ENCODE measurements around the gene NDUFAF3.
A peak's percentile ranks its signal among the peaks of the same experiment; 100 is the strongest.

The NDUFAF3 gene

GRCh38 chr3:49021813-49022687 is at the start of gene NDUFAF3:
Gene NDUFAF3, plus strand, starts transcription at chr3:49022121. Its CDS starts 24 bp downstream, at chr3:49022145.
- peak; percentile 90 for DNase-seq

GRCh38 chr3:48974076-48974864 is 47.7 kb upstream of the NDUFAF3 start:
- no peak for DNase-seq

- DNase-seq, result no peak
Measured at GRCh38 chr3:48979451-48979850, 42.5 kb upstream of the NDUFAF3 start.

- no peak for DNase-seq
Measured at GRCh38 chr3:48980295-48980694, 41.6 kb upstream of the NDUFAF3 start.

GRCh38 chr3:48982016-48982415 is 39.9 kb upstream of the NDUFAF3 start:
- no peak for DNase-seq

- DNase-seq, result no peak
Measured at GRCh38 chr3:48982686-48983085, 39.2 kb upstream of the NDUFAF3 start.

- DNase-seq, result no peak
Measured at GRCh38 chr3:48983096-48983495, 38.8 kb upstream of the NDUFAF3 start.

- no peak for DNase-seq
Measured at GRCh38 chr3:48984663-48985062, 37.3 kb upstream of the NDUFAF3 start.

- no peak for DNase-seq
Measured at GRCh38 chr3:48985831-48986376, 36.0 kb upstream of the NDUFAF3 start.

GRCh38 chr3:48989126-48989795 is 32.7 kb upstream of the NDUFAF3 start:
- no peak for DNase-seq

- peak; percentile 76 for DNase-seq
Measured at GRCh38 chr3:48989796-48990635, 31.9 kb upstream of the NDUFAF3 start, which contains the start of gene P4HTM. Gene P4HTM, plus strand, starts transcription at chr3:48990241. Its CDS starts 16 bp downstream, at chr3:48990257.

GRCh38 chr3:48990636-48991469 is 31.1 kb upstream of the NDUFAF3 start:
- no peak for DNase-seq

- no peak for DNase-seq
Measured at GRCh38 chr3:48991851-48992545, 29.9 kb upstream of the NDUFAF3 start.

GRCh38 chr3:48993834-48994233 is 28.1 kb upstream of the NDUFAF3 start:
- no peak for DNase-seq

- no peak for DNase-seq
Measured at GRCh38 chr3:48996640-48997039, 25.3 kb upstream of the NDUFAF3 start.

- DNase-seq, result no peak
Measured at GRCh38 chr3:48997102-48997635, 24.8 kb upstream of the NDUFAF3 start.

GRCh38 chr3:48997714-48998637 is 23.9 kb upstream of the NDUFAF3 start:
- DNase-seq, result no peak

- no peak for DNase-seq
Measured at GRCh38 chr3:48999085-48999858, 22.6 kb upstream of the NDUFAF3 start.

Data from activated CD4-positive, alpha-beta T cell treated with anti-CD3 and anti-CD28 coated beads, Interleukin-2, amount 50 U/mL, for 1 hour (primary cell).